ENCODE results near the gene LRRC38.
"Not testable (repeated sequence)": the region's sequence is repeated elsewhere in the genome, so short reads cannot be mapped to it uniquely, and the experiment has no call there.

The LRRC38 gene

GRCh38 chr1:13513895-13514546, at the start of gene LRRC38:
Gene LRRC38 (minus strand): TSS chr1:13514003. CDS start chr1:13513593, 410 bp downstream.
- DNase-seq = peak; percentile 40

- DNase-seq = not testable (repeated sequence)
Observed at GRCh38 chr1:13562981-13563380, 49.2 kb upstream of the LRRC38 start.

- DNase-seq = no peak
Observed at GRCh38 chr1:13560541-13560940, 46.7 kb upstream of the LRRC38 start.

- DNase-seq = no peak
Observed at GRCh38 chr1:13556224-13556764, 42.5 kb upstream of the LRRC38 start.

- DNase-seq = no peak
Observed at GRCh38 chr1:13554798-13555197, 41.0 kb upstream of the LRRC38 start.

- DNase-seq = peak; percentile 29
Observed at GRCh38 chr1:13550663-13551062, 36.9 kb upstream of the LRRC38 start.

GRCh38 chr1:13549521-13549920, 35.7 kb upstream of the LRRC38 start:
- no peak for DNase-seq

GRCh38 chr1:13549021-13549420, 35.2 kb upstream of the LRRC38 start:
- no peak for DNase-seq

- DNase-seq = no peak
Observed at GRCh38 chr1:13548281-13548680, 34.5 kb upstream of the LRRC38 start.

- no peak for DNase-seq
Observed at GRCh38 chr1:13546791-13547190, 33.0 kb upstream of the LRRC38 start.

- DNase-seq = no peak
Observed at GRCh38 chr1:13544221-13544556, 30.4 kb upstream of the LRRC38 start.

GRCh38 chr1:13543451-13544220, 29.8 kb upstream of the LRRC38 start:
- DNase-seq = peak; percentile 15

- no peak for DNase-seq
Observed at GRCh38 chr1:13541435-13542215, 27.8 kb upstream of the LRRC38 start.

- no peak for DNase-seq
Observed at GRCh38 chr1:13540866-13541265, 27.1 kb upstream of the LRRC38 start.

- no peak for DNase-seq
Observed at GRCh38 chr1:13539683-13540082, 25.9 kb upstream of the LRRC38 start.

GRCh38 chr1:13538832-13539231, 25.0 kb upstream of the LRRC38 start:
- DNase-seq = no peak

- peak; percentile 48 for DNase-seq
Observed at GRCh38 chr1:13536571-13536970, 22.8 kb upstream of the LRRC38 start.

GRCh38 chr1:13535227-13535626, 21.4 kb upstream of the LRRC38 start:
- no peak for DNase-seq

- DNase-seq = no peak
Observed at GRCh38 chr1:13528320-13528719, 14.5 kb upstream of the LRRC38 start.

GRCh38 chr1:13523780-13524477, 10.1 kb upstream of the LRRC38 start:
- DNase-seq = no peak

GRCh38 chr1:13520985-13521384, 7.2 kb upstream of the LRRC38 start:
- no peak for DNase-seq

- DNase-seq = peak; percentile 50
Observed at GRCh38 chr1:13517193-13517812, 3.5 kb upstream of the LRRC38 start.

Data from NCI-H82 (cell line).